Stimulated activated effector memory CD8-positive, alpha-beta T cell treated with anti-CD3 and anti-CD28 coated beads, Interleukin-12 subunit alpha, Interleukin-12 subunit beta, amount 100 ng/mL, for 72 hours (primary cell): ENCODE data around the gene B3GNT9.
A peak's percentile ranks its signal among the peaks of the same experiment; 100 is the strongest.

ENCODE experiments used
- ATAC-seq: fragments of 150-1000 bp; cut with Tn5 transposase; 2 replicates; pipeline ENCODE4 v1.10.0; 2021
- DNase-seq, 2 donors: peaks; one replicate each; pipeline ENCODE4 v3.0.0; 2021 to 2022; ENCODE audit warnings: low spot score in 2 of 2
- H3K27ac Mint-ChIP-seq: one replicate; pipeline ENCODE4 v1.8.0; 2022; ENCODE audit warnings: mild to moderate bottlenecking, mixed read lengths
- H3K36me3 Mint-ChIP-seq: one replicate; pipeline ENCODE4 v1.8.0; 2022; ENCODE audit warnings: mild to moderate bottlenecking, mixed read lengths
- H3K4me1 Mint-ChIP-seq: one replicate; pipeline ENCODE4 v1.8.0; 2022; ENCODE audit warnings: mixed read lengths
- H3K4me3 Mint-ChIP-seq: one replicate; pipeline ENCODE4 v1.8.0; 2022; ENCODE audit warnings: mild to moderate bottlenecking, mixed read lengths
- H3K9me3 Mint-ChIP-seq: one replicate; pipeline ENCODE4 v1.8.0; 2022; ENCODE audit warnings: mixed read lengths

The B3GNT9 gene

GRCh38 chr16:67150833-67151396, at the start of gene B3GNT9:
TSS of gene B3GNT9 (minus strand) at chr16:67150998. CDS start at chr16:67150485, 513 bp downstream.
- peaks cover 69% of the 10 kb centered on the region for H3K36me3 Mint-ChIP-seq
- peak in 1 of 2 donors; percentile 73 for DNase-seq
- peaks cover 48% of the 10 kb centered on the region for H3K4me1 Mint-ChIP-seq

GRCh38 chr16:67200491-67200890, 49.7 kb upstream of the B3GNT9 start:
- ATAC-seq (no peak), DNase-seq (no peak)
- Mint-ChIP-seq H3K4me3 (no peak overlapping the region), H3K4me1 (peaks cover 17% of the 10 kb centered on the region), H3K9me3 (no peaks in the 10 kb centered on the region), H3K36me3 (peaks cover 86% of the 10 kb centered on the region), H3K27ac (no peak overlapping the region)

More at GRCh38 chr16:67150833-67151396, at the start of gene B3GNT9:
- peak; percentile 61 for ATAC-seq
- peak within 1 kb of the TSS; percentile 71 for H3K4me3 Mint-ChIP-seq
- H3K27ac Mint-ChIP-seq, result peak within 1 kb of the TSS; percentile 60
- no peaks in the 10 kb centered on the region for H3K9me3 Mint-ChIP-seq

GRCh38 chr16:67199808-67200198, 49.0 kb upstream of the B3GNT9 start:
- DNase-seq, result no peak
- ATAC-seq, result no peak
- peaks cover 87% of the 10 kb centered on the region for H3K36me3 Mint-ChIP-seq
- no peaks in the 10 kb centered on the region for H3K9me3 Mint-ChIP-seq
- no peak overlapping the region for H3K4me3 Mint-ChIP-seq
- H3K27ac Mint-ChIP-seq, result no peak overlapping the region
- peaks cover 20% of the 10 kb centered on the region for H3K4me1 Mint-ChIP-seq

- no peak for DNase-seq
- no peaks in the 10 kb centered on the region for H3K9me3 Mint-ChIP-seq
- H3K4me3 Mint-ChIP-seq, result no peak within 1 kb of the TSS
- peak within 1 kb of the TSS; percentile 86 for H3K27ac Mint-ChIP-seq
- H3K4me1 Mint-ChIP-seq, result peaks cover 26% of the 10 kb centered on the region
- peaks cover 87% of the 10 kb centered on the region for H3K36me3 Mint-ChIP-seq
- ATAC-seq, result no peak
Observed at GRCh38 chr16:67199011-67199807, 48.4 kb upstream of the B3GNT9 start, which contains the start of gene ELMO3. TSS of gene ELMO3 (plus strand) at chr16:67199131. CDS start at chr16:67199327, 196 bp downstream.

- Mint-ChIP-seq H3K4me1 (peaks cover 35% of the 10 kb centered on the region), H3K27ac (peak overlapping the region; percentile 86), H3K4me3 (no peak overlapping the region), H3K36me3 (peaks cover 93% of the 10 kb centered on the region), H3K9me3 (no peaks in the 10 kb centered on the region)
- peak; percentile 58 for ATAC-seq
- no peak for DNase-seq
Observed at GRCh38 chr16:67198238-67198734, 47.5 kb upstream of the B3GNT9 start.

GRCh38 chr16:67197704-67198103, 46.9 kb upstream of the B3GNT9 start:
- Mint-ChIP-seq H3K9me3 (no peaks in the 10 kb centered on the region), H3K36me3 (peaks cover 94% of the 10 kb centered on the region), H3K4me1 (peaks cover 41% of the 10 kb centered on the region), H3K4me3 (no peak overlapping the region), H3K27ac (peak overlapping the region; percentile 86)
- DNase-seq, result no peak
- ATAC-seq, result no peak

- no peak for ATAC-seq
- Mint-ChIP-seq H3K36me3 (peaks cover 85% of the 10 kb centered on the region), H3K27ac (peak overlapping the region; percentile 86), H3K4me1 (peaks cover 43% of the 10 kb centered on the region), H3K4me3 (no peak overlapping the region), H3K9me3 (no peaks in the 10 kb centered on the region)
- DNase-seq, result no peak
Observed at GRCh38 chr16:67196881-67197280, 46.1 kb upstream of the B3GNT9 start.

GRCh38 chr16:67195676-67196075, 44.9 kb upstream of the B3GNT9 start:
- peak overlapping the region; percentile 86 for H3K27ac Mint-ChIP-seq
- ATAC-seq (no peak), DNase-seq (no peak)
- H3K4me1 Mint-ChIP-seq, result peaks cover 51% of the 10 kb centered on the region
- peaks cover 73% of the 10 kb centered on the region for H3K36me3 Mint-ChIP-seq
- no peaks in the 10 kb centered on the region for H3K9me3 Mint-ChIP-seq
- H3K4me3 Mint-ChIP-seq, result no peak overlapping the region

- ATAC-seq (no peak), DNase-seq (no peak)
- Mint-ChIP-seq H3K4me3 (peak overlapping the region; percentile 88), H3K4me1 (peaks cover 51% of the 10 kb centered on the region), H3K9me3 (no peaks in the 10 kb centered on the region), H3K36me3 (peaks cover 59% of the 10 kb centered on the region), H3K27ac (peak overlapping the region; percentile 86)
Observed at GRCh38 chr16:67194260-67194659, 43.5 kb upstream of the B3GNT9 start.

- H3K4me3 Mint-ChIP-seq, result peak overlapping the region; percentile 88
- peak overlapping the region; percentile 86 for H3K27ac Mint-ChIP-seq
- peaks cover 58% of the 10 kb centered on the region for H3K36me3 Mint-ChIP-seq
- no peaks in the 10 kb centered on the region for H3K9me3 Mint-ChIP-seq
- DNase-seq (no peak), ATAC-seq (no peak)
- peaks cover 51% of the 10 kb centered on the region for H3K4me1 Mint-ChIP-seq
Observed at GRCh38 chr16:67193536-67193935, 42.7 kb upstream of the B3GNT9 start.

- H3K9me3 Mint-ChIP-seq, result no peaks in the 10 kb centered on the region
- peak; percentile 6 for ATAC-seq
- H3K4me1 Mint-ChIP-seq, result peaks cover 51% of the 10 kb centered on the region
- H3K36me3 Mint-ChIP-seq, result peaks cover 51% of the 10 kb centered on the region
- H3K4me3 Mint-ChIP-seq, result peak overlapping the region; percentile 88
- no peak for DNase-seq
- peak overlapping the region; percentile 86 for H3K27ac Mint-ChIP-seq
Observed at GRCh38 chr16:67192781-67193361, 42.1 kb upstream of the B3GNT9 start.

GRCh38 chr16:67191995-67192681, 41.3 kb upstream of the B3GNT9 start, which contains the start of gene E2F4:
TSS of gene E2F4 (plus strand) at chr16:67192155. CDS start at chr16:67192228, 73 bp downstream.
- Mint-ChIP-seq H3K9me3 (no peaks in the 10 kb centered on the region), H3K4me1 (peaks cover 51% of the 10 kb centered on the region), H3K27ac (peak within 1 kb of the TSS; percentile 86), H3K4me3 (peak within 1 kb of the TSS; percentile 88), H3K36me3 (peaks cover 44% of the 10 kb centered on the region)
- peak; percentile 85 to 93 for DNase-seq
- ATAC-seq, result peak; percentile 98

GRCh38 chr16:67191411-67191994, 40.7 kb upstream of the B3GNT9 start:
- no peak for ATAC-seq
- H3K4me3 Mint-ChIP-seq, result peak overlapping the region; percentile 88

GRCh38 chr16:67190448-67191399, 39.9 kb upstream of the B3GNT9 start:
- ATAC-seq, result no peak
- Mint-ChIP-seq H3K4me1 (peaks cover 38% of the 10 kb centered on the region), H3K27ac (peak overlapping the region; percentile 86), H3K9me3 (no peaks in the 10 kb centered on the region), H3K4me3 (peak overlapping the region; percentile 88), H3K36me3 (peaks cover 29% of the 10 kb centered on the region)
- no peak for DNase-seq

More at GRCh38 chr16:67191411-67191994, 40.7 kb upstream of the B3GNT9 start:
- DNase-seq, result no peak
- H3K36me3 Mint-ChIP-seq, result peaks cover 37% of the 10 kb centered on the region
- peak overlapping the region; percentile 86 for H3K27ac Mint-ChIP-seq
- peaks cover 45% of the 10 kb centered on the region for H3K4me1 Mint-ChIP-seq
- no peaks in the 10 kb centered on the region for H3K9me3 Mint-ChIP-seq
